ENCODE measurements around the gene UNC5C.

GRCh38 chr4:95429416-95429815, 119.4 kb downstream of the UNC5C start:
- TF ChIP-seq HDGF (IDR thresholded peaks at IDR 0.05; ENCODE audit: borderline replicate concordance) (no peak), FOXA1 (IDR thresholded peaks at IDR 0.05) (no peak)

Measured in HEK293T (cell line).